Mammary epithelial cell (primary cell): ENCODE measurements around the gene PPARD.

Experiments used
- EZH2 ChIP-seq: IDR thresholded peaks from 2 replicates; pipeline ENCODE4 v1.6.1; 2012; ENCODE audit warnings: low read length, inconsistent platforms, borderline replicate concordance
- TF ChIP-seq, protein P1 (sequence below), 2 donors: IDR thresholded peaks in 1 of 2; conservative IDR thresholded peaks in 1 of 2; 2 replicates each; pipeline ENCODE4 v1.5.1; 2011 to 2012; ENCODE audit warnings: inconsistent platforms in 2 of 2, low read length in 2 of 2, mild to moderate bottlenecking in 2 of 2, control low read depth in 1 of 2, low read depth in 1 of 2; ENCODE audit not compliant: insufficient read depth in 1 of 2; ENCODE audit errors: extremely low read depth in 1 of 2

DNA sequence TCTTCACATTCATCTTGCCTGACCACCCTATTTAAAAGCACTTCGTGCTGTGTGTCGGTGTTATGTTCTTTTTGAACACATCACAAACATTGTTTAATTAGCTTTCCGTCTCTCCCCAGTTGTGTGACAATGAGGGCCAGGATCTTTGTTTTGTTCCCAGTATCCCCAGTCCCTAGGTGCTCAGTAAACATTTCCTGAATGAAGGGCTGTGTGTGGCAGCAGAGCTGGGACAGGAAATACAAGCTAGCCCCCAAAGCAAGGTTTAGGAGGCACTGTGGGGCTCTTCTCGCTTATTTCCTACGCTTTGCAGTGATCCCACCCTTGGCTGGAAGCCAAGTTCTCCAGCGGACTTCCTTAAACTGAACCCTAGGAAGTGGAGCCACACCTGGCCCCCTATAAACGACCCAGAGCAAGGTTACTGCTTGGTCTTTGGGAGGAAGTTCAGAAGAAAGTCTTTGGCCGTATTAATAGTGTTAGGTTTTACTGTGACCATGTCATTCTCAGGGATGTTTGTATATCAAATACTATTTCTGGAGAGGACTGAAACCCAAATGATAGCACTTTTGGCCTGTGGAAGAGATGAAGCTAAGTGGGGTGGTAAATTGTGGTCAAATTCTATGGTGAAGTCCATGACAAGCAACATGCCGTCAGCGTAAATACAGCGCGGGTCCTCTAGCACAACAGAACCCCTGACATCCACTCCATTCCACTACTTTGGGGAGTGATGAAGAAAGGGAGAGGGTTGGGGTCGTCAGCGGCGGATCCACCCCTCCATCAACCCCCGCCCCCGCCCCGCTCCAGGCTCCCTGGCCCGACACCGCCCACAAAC, 109.2 kb downstream of the PPARD start:
- TF ChIP-seq, protein P1, sequence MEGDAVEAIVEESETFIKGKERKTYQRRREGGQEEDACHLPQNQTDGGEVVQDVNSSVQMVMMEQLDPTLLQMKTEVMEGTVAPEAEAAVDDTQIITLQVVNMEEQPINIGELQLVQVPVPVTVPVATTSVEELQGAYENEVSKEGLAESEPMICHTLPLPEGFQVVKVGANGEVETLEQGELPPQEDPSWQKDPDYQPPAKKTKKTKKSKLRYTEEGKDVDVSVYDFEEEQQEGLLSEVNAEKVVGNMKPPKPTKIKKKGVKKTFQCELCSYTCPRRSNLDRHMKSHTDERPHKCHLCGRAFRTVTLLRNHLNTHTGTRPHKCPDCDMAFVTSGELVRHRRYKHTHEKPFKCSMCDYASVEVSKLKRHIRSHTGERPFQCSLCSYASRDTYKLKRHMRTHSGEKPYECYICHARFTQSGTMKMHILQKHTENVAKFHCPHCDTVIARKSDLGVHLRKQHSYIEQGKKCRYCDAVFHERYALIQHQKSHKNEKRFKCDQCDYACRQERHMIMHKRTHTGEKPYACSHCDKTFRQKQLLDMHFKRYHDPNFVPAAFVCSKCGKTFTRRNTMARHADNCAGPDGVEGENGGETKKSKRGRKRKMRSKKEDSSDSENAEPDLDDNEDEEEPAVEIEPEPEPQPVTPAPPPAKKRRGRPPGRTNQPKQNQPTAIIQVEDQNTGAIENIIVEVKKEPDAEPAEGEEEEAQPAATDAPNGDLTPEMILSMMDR (conservative IDR thresholded peaks at IDR 0.05 in 1 of 2, IDR thresholded peaks at IDR 0.05 in 1 of 2; ENCODE audit: extremely low read depth in 1 of 2, insufficient read depth in 1 of 2, low read depth in 1 of 2, low read length in 2 of 2): no peak
- no peak for TF ChIP-seq EZH2
